GM12878 (cell line): Measurements from ENCODE around the gene ASCL4. TPM values are rescaled to one million over a fixed set of nuclear protein-coding genes. Genes with fewer than 3 reads are reported as not detected.

Experiments used
- ATAC-seq: fragments of 200-7000 bp; cut with Tn5 transposase; 3 replicates; pipeline ENCODE4 v1.9.1; 2020; ENCODE audit warnings: mild to moderate bottlenecking, moderate library complexity
- BruUV-seq: library from RNA; stranded (reverse); fragments of 400-500 nt; replicated peaks from 2 replicates; lab custom pipeline; 2021; lab: Mats Ljungman, UMichigan
- CTCF ChIA-PET: fragments of 300-600 bp; sonication (Branson Sonifier 250); formaldehyde crosslinking; extraction: SDS; loops from one replicate; lab custom pipeline; 2021; ENCODE audit warnings: inconsistent platforms; lab: Yijun Ruan, JAX
- POLR2A ChIA-PET: fragments of 350-600 bp; formaldehyde crosslinking; extraction: SDS; loops from one replicate; lab custom pipeline; 2021; ENCODE audit warnings: inconsistent platforms; lab: Charles Lee
- RAD21 ChIA-PET: fragments of 300-600 bp; sonication (Branson Sonifier 250); formaldehyde crosslinking; loops from one replicate; lab custom pipeline; 2023; ENCODE audit warnings: antibody characterized with exemption; ENCODE audit not compliant: unreplicated experiment; lab: Charles Lee
- SMC1A ChIA-PET: fragments of 300-600 bp; sonication (Branson Sonifier 250); formaldehyde crosslinking; loops from one replicate; lab custom pipeline; 2023; ENCODE audit not compliant: unreplicated experiment, uncharacterized antibody; lab: Charles Lee
- DNase-seq: peaks from one replicate; pipeline ENCODE4 v3.0.0-alpha.2; 2011; ENCODE audit warnings: low read depth, low spot score
- FAIRE-seq: peaks from 3 replicates; lab custom pipeline; 2011; peaks lifted over from hg19 to GRCh38; lab: Jason Lieb, UNC
- H2AFZ ChIP-seq: 2 replicates; pipeline ENCODE4 v1.6.0; 2011; ENCODE audit warnings: low read depth, low read length, control low read depth; ENCODE audit not compliant: control insufficient read depth
- H3K27ac ChIP-seq: 2 replicates; pipeline ENCODE4 v1.5.1; 2011; ENCODE audit warnings: control low read depth; ENCODE audit not compliant: control insufficient read depth, insufficient read depth
- H3K27me3 ChIP-seq, 2 experiments: replicated peaks in 1 of 2; 2 replicates each; pipeline versions ENCODE4 v1.6.0 to v1.6.1; 2011; ENCODE audit warnings: low read length in 1 of 2; ENCODE audit not compliant: control insufficient read depth in 2 of 2, insufficient read depth in 2 of 2
- H3K36me3 ChIP-seq, 2 experiments: 2 replicates each; pipeline ENCODE4 v1.5.1; 2011; ENCODE audit warnings: low read length in 1 of 2; ENCODE audit not compliant: control insufficient read depth in 2 of 2, insufficient read depth in 2 of 2
- H3K4me1 ChIP-seq: 2 replicates; pipeline ENCODE4 v1.6.1; 2011; ENCODE audit warnings: mild to moderate bottlenecking, low read length, moderate library complexity, mixed read lengths; ENCODE audit not compliant: control insufficient read depth, insufficient read depth
- H3K4me2 ChIP-seq: 2 replicates; pipeline ENCODE4 v1.6.0; 2011; ENCODE audit warnings: control low read depth; ENCODE audit not compliant: control insufficient read depth, insufficient read depth
- H3K4me3 ChIP-seq: fragments of 200-600 bp; sonication (generic); 2 replicates; pipeline ENCODE4 v1.5.1; 2016
- H3K79me2 ChIP-seq: 2 replicates; pipeline ENCODE4 v1.6.0; 2011; ENCODE audit warnings: low read length; ENCODE audit not compliant: control insufficient read depth, insufficient read depth
- H3K9ac ChIP-seq: 2 replicates; pipeline ENCODE4 v1.8.0; 2011; ENCODE audit warnings: low read length, control low read depth, mixed read lengths; ENCODE audit not compliant: control insufficient read depth, insufficient read depth
- H3K9me3 ChIP-seq: replicated peaks from 3 replicates; pipeline ENCODE4 v1.5.1; 2011; ENCODE audit warnings: mild to moderate bottlenecking, low read length; ENCODE audit not compliant: control insufficient read depth, insufficient read depth
- H4K20me1 ChIP-seq: 2 replicates; pipeline ENCODE4 v1.6.0; 2011; ENCODE audit not compliant: control insufficient read depth, insufficient read depth
- CHD4 ChIP-seq: fragments of 200-600 bp; sonication (generic); IDR thresholded peaks from 2 replicates; pipeline ENCODE4 v1.6.1; 2016; ENCODE audit warnings: mild to moderate bottlenecking
- CTCF ChIP-seq, 3 experiments: IDR thresholded peaks in 2 of 3; conservative IDR thresholded peaks in 1 of 3; 2 replicates each; pipeline ENCODE4 v1.5.1; 2011; ENCODE audit warnings: low read depth in 3 of 3, low read length in 3 of 3, mild to moderate bottlenecking in 3 of 3, control low read depth in 2 of 3, moderate library complexity in 2 of 3, inconsistent platforms in 1 of 3, mixed read lengths in 1 of 3; ENCODE audit not compliant: control insufficient read depth in 2 of 3, insufficient read depth in 1 of 3; ENCODE audit errors: extremely low read depth in 1 of 3
- HDAC6 ChIP-seq: fragments of 200-600 bp; sonication (generic); IDR thresholded peaks from one replicate; pipeline ENCODE4 v1.8.0; 2017; ENCODE audit warnings: antibody characterized with exemption; ENCODE audit not compliant: unreplicated experiment
- RAD21 ChIP-seq: IDR thresholded peaks from 2 replicates; pipeline ENCODE4 v1.6.1; 2011; ENCODE audit warnings: mild to moderate bottlenecking, low read depth, low read length, moderate library complexity; ENCODE audit not compliant: insufficient read depth
- RELA ChIP-seq: fragments of 450-650 bp; IDR thresholded peaks from 2 replicates; pipeline ENCODE4 v1.8.0; 2014; ENCODE audit warnings: borderline replicate concordance; ENCODE audit not compliant: partially characterized antibody
- REST ChIP-seq: IDR thresholded peaks from 2 replicates; pipeline ENCODE4 v1.6.1; 2012; ENCODE audit warnings: mild to moderate bottlenecking, low read depth, low read length
- STAT1 ChIP-seq: fragments of 450-650 bp; conservative IDR thresholded peaks from 2 replicates; pipeline ENCODE4 v1.6.1; 2014; ENCODE audit warnings: antibody characterized with exemption, mild to moderate bottlenecking
- WGBS: methylation state at CpG from one replicate; pipeline ENCODE4 v1.1.6; 2016; ENCODE audit warnings: low lambda C conversion rate; ENCODE audit not compliant: insufficient replicate concordance, insufficient coverage; ENCODE audit errors: missing lambda C conversion rate; 5-methylcytosine and 5-hydroxymethylcytosine counted together
- in situ Hi-C: fragments of 300-500 bp; cut with MboI; formaldehyde crosslinking; loops from 9 replicates; pipeline ENCODE4 v1.14.3; 2018; ENCODE audit warnings: mixed read lengths
- intact Hi-C: fragments of 100-400 bp; cut with micrococcal nuclease; formaldehyde crosslinking; loops from one replicate; pipeline ENCODE4 v1.14.2; 2022; ENCODE audit not compliant: unreplicated experiment
- polyA plus RNA-seq, 11 experiments: library from polyadenylated mRNA; depleted of rRNA in 4 of 11; unstranded in 6 of 11; stranded (reverse) in 5 of 11; fragments of >200 nt; fragmentation: Nextera tagmentation in 4 of 11; fragmentation: Illumina TruSeq in 1 of 11; extraction: Ambion mirVana in 4 of 11; extraction: Trizol in 1 of 11; gene quantifications; 1 replicate in 1 of 11; 2 replicates in 10 of 11; pipeline versions ENCODE4 v1.2.1 to v1.2.3, GENCODE V29; 2011 to 2016; ENCODE audit warnings: inconsistent platforms in 2 of 11, missing spikeins in 2 of 11, low read depth in 1 of 11
- total RNA-seq, 4 experiments: library from RNA; depleted of rRNA in 3 of 4; stranded (reverse); fragments of >200 nt in 3 of 4; fragmentation: Illumina TruSeq in 1 of 4; extraction: Trizol in 1 of 4; gene quantifications; 2 replicates each; pipeline versions ENCODE4 v1.2.1 to v1.2.3, GENCODE V29; 2013 to 2021

Gene ASCL4
- total and polyA plus RNA-seq, 10 of the 15 experiments (the other 5 are each of a cell fraction or from before 2014, with no cell fraction given) = not detected

- 75% methylated on average over 5 of the region's 5 CpGs for WGBS
- no peaks in the 10 kb centered on the region for H3K36me3 ChIP-seq
- ATAC-seq = no peak
- no peak overlapping the region for H2AFZ ChIP-seq
- no peak for DNase-seq
- H3K9me3 ChIP-seq = no peaks in the 10 kb centered on the region
- no peak overlapping the region for H3K4me2 ChIP-seq
- H4K20me1 ChIP-seq = no peaks in the 10 kb centered on the region
- no peaks in the 10 kb centered on the region for H3K79me2 ChIP-seq
- H3K27ac ChIP-seq = no peak overlapping the region
- BruUV-seq = no TSS peak
- ChIA-PET POLR2A (no interaction called here), CTCF (interaction anchor here (1.5 to 1.6 kb wide), 2 partner anchors 119 to 145 kb away, joined by 4 read pairs; no protein-coding TSS in a partner anchor), RAD21 (no interaction called here), SMC1A (interaction anchor here (1.1 kb wide), 1 partner anchor 9 kb away, joined by 3 read pairs; no protein-coding TSS in a partner anchor)
- peaks cover 0 to 2% of the 10 kb centered on the region in 2 experiments; a peak in 2 of 4 replicates for H3K27me3 ChIP-seq
- H3K9ac ChIP-seq = no peak overlapping the region
- in situ Hi-C loops (no loop called here), intact Hi-C loops (no loop called here)
- H3K4me1 ChIP-seq = no peaks in the 10 kb centered on the region
- no peak overlapping the region for H3K4me3 ChIP-seq
- no peak for TF ChIP-seq STAT1
- TF ChIP-seq RAD21 = no peak
- no peak for TF ChIP-seq CHD4
- FAIRE-seq = no peak
Observed at GRCh38 chr12:107767466-107767865, 7.0 kb upstream of the ASCL4 start.

GRCh38 chr12:107775093-107775721 lies 703 bp downstream of the ASCL4 start:
- FAIRE-seq (no peak), ATAC-seq (no peak), DNase-seq (no peak)
- H3K9me3 ChIP-seq = no peaks in the 10 kb centered on the region; the same call in 2 of the 3 replicates
- H3K4me3 ChIP-seq = no peak overlapping the region
- peaks cover 16% of the 10 kb centered on the region for H3K4me1 ChIP-seq
- no peaks in the 10 kb centered on the region for H3K79me2 ChIP-seq
- CTCF ChIA-PET = interaction anchor here (0.7 kb wide), 1 partner anchor 47 kb away, joined by 3 read pairs; no protein-coding TSS in a partner anchor
- H4K20me1 ChIP-seq = no peaks in the 10 kb centered on the region; the same call in 1 of the 2 replicates
- TF ChIP-seq REST = peak; percentile 51; the same call in 1 of the 2 replicates
- no peak for TF ChIP-seq RELA
- TF ChIP-seq HDAC6 = peak; percentile 82
- TF ChIP-seq CTCF (IDR thresholded peaks at IDR 0.05 in 2 of 3, conservative IDR thresholded peaks at IDR 0.05 in 1 of 3; ENCODE audit: control insufficient read depth in 2 of 3, extremely low read depth in 1 of 3, insufficient read depth in 1 of 3, low read depth in 3 of 3, low read length in 3 of 3) = 0 out of 6 replicates have a peak, but pooled peaks of 1 of the 3 experiments have one; percentile 2
- peaks cover 3 to 4% of the 10 kb centered on the region in 2 experiments; a peak in 3 of 4 replicates for H3K27me3 ChIP-seq
- no peak overlapping the region for H3K27ac ChIP-seq
- no peak overlapping the region for H2AFZ ChIP-seq
- POLR2A ChIA-PET = no interaction called here
- H3K4me2 ChIP-seq = no peak overlapping the region
- no TSS peak for BruUV-seq
- SMC1A ChIA-PET = no interaction called here
- RAD21 ChIA-PET = no interaction called here
- no peaks in the 10 kb centered on the region for H3K36me3 ChIP-seq
- 23% methylated on average over 48 of the region's 66 CpGs for WGBS
- intact Hi-C loops (no loop called here), in situ Hi-C loops (no loop called here)
- H3K9ac ChIP-seq = no peak overlapping the region
